GM19351 (cell line): ENCODE measurements around the gene LPP.
"Not testable (repeated sequence)": the region's sequence is repeated elsewhere in the genome, so short reads cannot be mapped to it uniquely, and the experiment has no call there.

Experiments
- ATAC-seq: cut with Tn5 transposase; IDR thresholded peaks from one replicate; pipeline ENCODE4 v1.9.1; 2021; ENCODE audit warnings: mild to moderate bottlenecking, moderate library complexity; ENCODE audit not compliant: unreplicated experiment

LPP gene

GRCh38 chr3:188421836-188422540 lies 268.0 kb downstream of the LPP start:
- ATAC-seq, result peak; percentile 98

GRCh38 chr3:188427981-188428380 lies 274.0 kb downstream of the LPP start:
- not testable (repeated sequence) for ATAC-seq

- no peak for ATAC-seq
Observed at GRCh38 chr3:188431040-188431439, 277.1 kb downstream of the LPP start.

- no peak for ATAC-seq
Observed at GRCh38 chr3:188431553-188431952, 277.6 kb downstream of the LPP start.

GRCh38 chr3:188432802-188433520 lies 279.0 kb downstream of the LPP start:
- ATAC-seq, result no peak

- no peak for ATAC-seq
Observed at GRCh38 chr3:188433521-188434150, 279.7 kb downstream of the LPP start.

- no peak for ATAC-seq
Observed at GRCh38 chr3:188434594-188434993, 280.6 kb downstream of the LPP start.

- no peak for ATAC-seq
Observed at GRCh38 chr3:188435266-188435665, 281.3 kb downstream of the LPP start.

- ATAC-seq, result no peak
Observed at GRCh38 chr3:188437926-188438325, 284.0 kb downstream of the LPP start.

GRCh38 chr3:188439080-188439479 lies 285.1 kb downstream of the LPP start:
- peak; percentile 85 for ATAC-seq

- ATAC-seq, result no peak
Observed at GRCh38 chr3:188440340-188440972, 286.5 kb downstream of the LPP start.

GRCh38 chr3:188442430-188442829 lies 288.5 kb downstream of the LPP start:
- ATAC-seq, result no peak

- not testable (repeated sequence) for ATAC-seq
Observed at GRCh38 chr3:188445175-188445574, 291.2 kb downstream of the LPP start.

- ATAC-seq, result peak; percentile 61
Observed at GRCh38 chr3:188446014-188446413, 292.1 kb downstream of the LPP start.

- peak; percentile 68 for ATAC-seq
Observed at GRCh38 chr3:188446766-188447165, 292.8 kb downstream of the LPP start.

GRCh38 chr3:188448813-188449212 lies 294.9 kb downstream of the LPP start:
- ATAC-seq, result no peak

- ATAC-seq, result no peak
Observed at GRCh38 chr3:188449421-188449820, 295.5 kb downstream of the LPP start.

- no peak for ATAC-seq
Observed at GRCh38 chr3:188452158-188452772, 298.3 kb downstream of the LPP start.

GRCh38 chr3:188453431-188454384 lies 299.8 kb downstream of the LPP start:
- ATAC-seq, result no peak

- no peak for ATAC-seq
Observed at GRCh38 chr3:188455748-188456147, 301.8 kb downstream of the LPP start.
